SU-DHL-6 (cell line): ENCODE data around the gene TELO2.

Experiments
- H2AFZ ChIP-seq: fragments of 200-600 bp; sonication (generic); 2 replicates; pipeline ENCODE4 v1.6.1; 2014; ENCODE audit warnings: low read depth, mild to moderate bottlenecking, moderate library complexity, mixed read lengths, antibody characterized with exemption, low read length; ENCODE audit not compliant: severe bottlenecking
- H3F3A ChIP-seq: fragments of 200-600 bp; shearing (Covaris generic); 2 replicates; pipeline ENCODE4 v1.6.0; 2016; ENCODE audit warnings: antibody characterized with exemption, mild to moderate bottlenecking; ENCODE audit not compliant: insufficient read depth
- H3K27ac ChIP-seq: fragments of 200-600 bp; sonication (generic); 2 replicates; pipeline ENCODE4 v1.5.1; 2016; ENCODE audit warnings: low read depth, mild to moderate bottlenecking, low read length, moderate library complexity, mixed read lengths
- H3K27me3 ChIP-seq: fragments of 200-600 bp; sonication (generic), shearing (Covaris generic); 2 replicates; pipeline ENCODE4 v1.6.0; 2014; ENCODE audit warnings: mild to moderate bottlenecking, low read length
- H3K36me3 ChIP-seq: fragments of 200-600 bp; sonication (generic); 2 replicates; pipeline ENCODE4 v1.6.1; 2014; ENCODE audit warnings: mild to moderate bottlenecking, low read length, mixed read lengths
- H3K4me2 ChIP-seq: fragments of 300-600, 200-600 bp; shearing (Covaris generic), sonication (generic); 2 replicates; pipeline ENCODE4 v1.6.0; 2014; ENCODE audit warnings: low read length, low read depth, mild to moderate bottlenecking; ENCODE audit not compliant: poor library complexity, severe bottlenecking
- H3K4me3 ChIP-seq: fragments of 200-600 bp; sonication (generic); 2 replicates; pipeline ENCODE4 v1.5.1; 2014; ENCODE audit warnings: antibody characterized with exemption, low read length, mild to moderate bottlenecking, mixed read lengths; ENCODE audit not compliant: insufficient read depth, poor library complexity, severe bottlenecking
- H3K79me2 ChIP-seq: fragments of 200-600 bp; sonication (generic); 2 replicates; pipeline ENCODE4 v1.6.1; 2014; ENCODE audit warnings: mild to moderate bottlenecking, low read length, moderate library complexity; ENCODE audit not compliant: insufficient read depth
- H3K9ac ChIP-seq: fragments of 200-600 bp; sonication (generic); 2 replicates; pipeline ENCODE4 v1.7.0; 2014; ENCODE audit warnings: mild to moderate bottlenecking, low read length
- H3K9me2 ChIP-seq: fragments of 200-600 bp; sonication (generic); replicated peaks from 2 replicates; pipeline ENCODE4 v1.6.1; 2014; ENCODE audit warnings: low read length; ENCODE audit not compliant: insufficient read depth
- H3K9me3 ChIP-seq: fragments of 200-600 bp; sonication (generic); 2 replicates; pipeline ENCODE4 v1.6.1; 2014; ENCODE audit warnings: low read length, mixed read lengths; ENCODE audit not compliant: insufficient read depth
- H4K20me1 ChIP-seq: fragments of 200-600 bp; sonication (generic); 2 replicates; pipeline ENCODE4 v1.6.1; 2014; ENCODE audit warnings: low read depth, mild to moderate bottlenecking, antibody characterized with exemption, low read length, moderate library complexity, mixed read lengths
- EZH2phosphoT487 ChIP-seq: fragments of 200-600 bp; sonication (generic), shearing (Covaris generic); conservative IDR thresholded peaks from 2 replicates; pipeline ENCODE4 v1.6.1; 2018; ENCODE audit warnings: mild to moderate bottlenecking, antibody characterized with exemption, low read length, moderate library complexity, mixed read lengths
- TF ChIP-seq, protein P1 (sequence below): fragments of 200-600 bp; sonication (generic); IDR thresholded peaks from one replicate; pipeline ENCODE4 v1.5.1; 2017; ENCODE audit warnings: antibody characterized with exemption, mild to moderate bottlenecking, low read length, moderate library complexity; ENCODE audit not compliant: insufficient read depth, poor library complexity, severe bottlenecking

Gene TELO2

DNA sequence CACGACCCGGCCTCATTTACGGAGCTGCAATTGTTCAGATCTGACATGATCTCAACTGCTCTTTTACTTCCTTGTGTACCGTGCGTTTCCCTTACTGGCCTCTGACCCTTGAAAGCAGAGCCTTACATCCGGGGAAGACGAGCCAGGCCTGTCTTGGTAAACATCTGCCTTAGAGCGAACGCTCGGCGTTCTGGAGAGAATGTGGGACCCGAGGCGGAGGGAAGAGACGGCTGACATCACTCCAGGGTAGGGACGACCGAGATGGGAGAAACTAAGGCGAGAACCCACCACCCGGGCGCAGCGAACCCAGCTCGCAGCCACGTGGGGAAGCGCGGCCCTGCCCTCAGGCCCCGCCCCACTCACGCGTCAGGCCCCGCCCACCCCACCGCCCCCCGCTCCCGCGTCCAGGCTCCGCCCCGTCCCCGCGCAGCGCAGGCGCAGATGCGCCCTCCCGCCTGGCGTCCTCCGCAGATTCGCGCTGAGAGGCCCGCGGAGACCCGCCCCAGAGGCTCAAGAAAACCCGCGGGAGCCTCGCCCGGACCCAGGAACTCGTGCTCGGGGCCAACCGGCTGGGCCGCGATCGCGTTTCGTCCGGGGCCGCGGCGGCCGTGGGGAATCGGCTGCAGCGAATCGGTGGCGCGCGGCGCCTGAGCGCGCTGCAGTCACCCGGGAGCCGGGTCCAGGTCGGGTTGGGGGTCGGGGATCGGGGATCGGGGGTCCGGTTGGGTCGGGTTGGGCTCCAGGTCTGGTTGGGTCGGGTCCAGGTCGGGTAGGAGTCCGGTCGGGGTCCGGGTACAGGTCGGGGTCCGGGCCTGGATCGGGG, at the start of gene TELO2:
TELO2 (plus strand) TSS at position 438 of the 823 bp plus-strand sequence. CDS start 922 bp downstream, outside the sequence.
- Histone ChIP-seq H3K36me3 (no peaks in the 10 kb centered on the region), H3K79me2 (peaks cover 13% of the 10 kb centered on the region; the same call in 1 of the 2 replicates), H4K20me1 (no peaks in the 10 kb centered on the region), H3K27me3 (no peaks in the 10 kb centered on the region), H3F3A (no peaks in the 10 kb centered on the region), H3K9me3 (no peaks in the 10 kb centered on the region), H3K4me3 (peak within 1 kb of the TSS; percentile 94), H2AFZ (peak within 1 kb of the TSS; percentile 82), H3K4me2 (peak within 1 kb of the TSS; percentile 84), H3K27ac (peak within 1 kb of the TSS; percentile 52), H3K9me2 (no peaks in the 10 kb centered on the region), H3K9ac (peak within 1 kb of the TSS; percentile 96)
- TF ChIP-seq EZH2phosphoT487 = no peak
- TF ChIP-seq, protein P1, sequence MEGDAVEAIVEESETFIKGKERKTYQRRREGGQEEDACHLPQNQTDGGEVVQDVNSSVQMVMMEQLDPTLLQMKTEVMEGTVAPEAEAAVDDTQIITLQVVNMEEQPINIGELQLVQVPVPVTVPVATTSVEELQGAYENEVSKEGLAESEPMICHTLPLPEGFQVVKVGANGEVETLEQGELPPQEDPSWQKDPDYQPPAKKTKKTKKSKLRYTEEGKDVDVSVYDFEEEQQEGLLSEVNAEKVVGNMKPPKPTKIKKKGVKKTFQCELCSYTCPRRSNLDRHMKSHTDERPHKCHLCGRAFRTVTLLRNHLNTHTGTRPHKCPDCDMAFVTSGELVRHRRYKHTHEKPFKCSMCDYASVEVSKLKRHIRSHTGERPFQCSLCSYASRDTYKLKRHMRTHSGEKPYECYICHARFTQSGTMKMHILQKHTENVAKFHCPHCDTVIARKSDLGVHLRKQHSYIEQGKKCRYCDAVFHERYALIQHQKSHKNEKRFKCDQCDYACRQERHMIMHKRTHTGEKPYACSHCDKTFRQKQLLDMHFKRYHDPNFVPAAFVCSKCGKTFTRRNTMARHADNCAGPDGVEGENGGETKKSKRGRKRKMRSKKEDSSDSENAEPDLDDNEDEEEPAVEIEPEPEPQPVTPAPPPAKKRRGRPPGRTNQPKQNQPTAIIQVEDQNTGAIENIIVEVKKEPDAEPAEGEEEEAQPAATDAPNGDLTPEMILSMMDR = no peak

DNA sequence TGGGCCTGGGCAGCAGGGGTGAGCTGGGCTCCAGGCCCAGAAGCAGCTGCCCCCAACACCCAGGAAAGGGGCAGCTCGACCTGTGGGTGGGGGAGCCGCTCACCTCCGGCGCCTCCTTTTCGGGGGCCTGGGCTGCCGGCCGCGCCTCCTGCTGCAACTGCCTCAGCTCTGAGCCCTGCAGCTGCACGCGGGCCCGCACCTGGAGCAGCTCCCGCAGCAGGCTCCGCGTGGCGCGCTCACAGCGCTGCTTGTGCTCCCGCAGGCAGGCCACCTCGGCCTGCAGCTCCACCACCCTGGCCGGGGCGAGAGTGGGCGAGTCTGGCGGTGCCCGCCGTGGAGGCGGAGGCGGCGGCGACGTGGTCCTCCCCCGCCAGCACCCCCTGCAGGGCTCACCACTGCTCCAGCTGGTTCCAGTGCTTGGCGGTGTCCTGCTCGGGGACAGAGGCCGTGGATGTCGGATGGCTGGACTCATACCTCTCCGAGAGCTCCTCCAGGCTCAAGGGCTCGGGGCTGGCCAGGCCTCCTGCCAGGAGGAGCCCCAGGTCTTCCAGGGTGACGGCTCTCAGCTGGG, 49.7 kb upstream of the TELO2 start:
- Histone ChIP-seq H3K27me3 (no peaks in the 10 kb centered on the region), H3K9me3 (no peaks in the 10 kb centered on the region), H4K20me1 (no peaks in the 10 kb centered on the region), H3K9me2 (no peaks in the 10 kb centered on the region), H3F3A (no peaks in the 10 kb centered on the region), H3K4me3 (no peak overlapping the region), H3K4me2 (no peak overlapping the region), H3K36me3 (no peaks in the 10 kb centered on the region), H2AFZ (no peak overlapping the region), H3K9ac (no peak overlapping the region), H3K79me2 (no peaks in the 10 kb centered on the region), H3K27ac (no peak overlapping the region)
- TF ChIP-seq EZH2phosphoT487 = no peak
- TF ChIP-seq, protein P1 = no peak

DNA sequence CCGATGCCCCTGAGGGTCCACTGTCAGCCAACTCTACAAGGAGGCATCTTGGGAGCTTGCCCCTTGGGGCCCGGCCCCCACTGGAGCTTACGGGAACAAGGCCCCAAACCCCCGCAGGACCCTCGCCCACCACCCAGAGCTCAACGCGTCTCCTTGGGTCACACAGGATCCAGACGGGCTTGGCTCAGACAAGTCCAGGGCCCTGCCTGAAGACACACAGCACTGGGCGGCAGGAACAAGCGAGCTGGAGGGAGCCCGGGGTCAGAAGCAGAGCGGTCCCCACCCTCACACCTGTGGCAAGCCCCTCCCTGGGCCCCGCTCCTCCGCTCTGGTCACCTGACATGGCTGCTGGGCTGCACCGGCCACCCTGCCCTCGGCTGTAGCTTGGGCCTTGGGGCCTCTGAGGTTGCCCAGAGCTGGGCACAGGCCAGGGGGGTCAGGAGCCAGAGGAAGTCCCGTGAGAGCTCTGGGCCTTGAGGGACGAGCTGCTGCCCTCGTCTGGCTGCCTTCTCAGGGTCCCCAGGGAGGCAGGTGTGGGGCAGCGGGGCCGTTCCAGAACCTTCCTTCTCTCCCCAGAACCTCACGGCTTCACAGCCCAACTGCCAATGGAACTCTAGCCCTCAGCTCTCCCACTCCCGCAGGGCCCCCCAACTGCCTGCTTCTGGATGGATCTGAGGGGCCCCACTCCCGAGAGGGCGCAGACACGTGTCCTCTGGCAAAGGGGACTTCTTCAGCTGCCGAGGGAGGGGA, 49.0 kb upstream of the TELO2 start, which contains the start of gene CCDC154:
CCDC154 (minus strand) TSS at position 577 of the 750 bp plus-strand sequence; CDS start at position 343, 234 bp downstream.
- Histone ChIP-seq H3K4me2 (no peak within 1 kb of the TSS), H3K4me3 (no peak within 1 kb of the TSS), H3K27me3 (no peaks in the 10 kb centered on the region), H3F3A (no peaks in the 10 kb centered on the region), H3K9ac (no peak within 1 kb of the TSS), H3K79me2 (no peaks in the 10 kb centered on the region), H3K9me2 (no peaks in the 10 kb centered on the region), H3K9me3 (no peaks in the 10 kb centered on the region), H2AFZ (no peak within 1 kb of the TSS), H3K36me3 (no peaks in the 10 kb centered on the region), H3K27ac (no peak within 1 kb of the TSS), H4K20me1 (no peaks in the 10 kb centered on the region)
- TF ChIP-seq, protein P1 = no peak
- TF ChIP-seq EZH2phosphoT487 = no peak
